HG02610 (cell line): ENCODE measurements around the gene ANKRD65.
"Not testable (repeated sequence)": the region's sequence is repeated elsewhere in the genome, so short reads cannot be mapped to it uniquely, and the experiment has no call there.

Source experiments
- ATAC-seq: cut with Tn5 transposase; IDR thresholded peaks from one replicate; pipeline ENCODE4 v1.9.1; 2021; ENCODE audit warnings: mild to moderate bottlenecking, moderate library complexity; ENCODE audit not compliant: unreplicated experiment

Gene ANKRD65

GRCh38 chr1:1373815-1374588 lies 47.1 kb downstream of the ANKRD65 start:
- no peak for ATAC-seq

GRCh38 chr1:1373051-1373814 lies 47.8 kb downstream of the ANKRD65 start:
- ATAC-seq, result no peak

GRCh38 chr1:1371746-1372711 lies 49.0 kb downstream of the ANKRD65 start:
- no peak for ATAC-seq

- ATAC-seq, result no peak
Observed at GRCh38 chr1:1371364-1371745, 49.7 kb downstream of the ANKRD65 start.

- no peak for ATAC-seq
Observed at GRCh38 chr1:1370771-1371300, 50.2 kb downstream of the ANKRD65 start.

- not testable (repeated sequence) for ATAC-seq
Observed at GRCh38 chr1:1370094-1370493, 51.0 kb downstream of the ANKRD65 start.
